ENCODE data around the gene TMEM132D. TPM values are rescaled to one million over a fixed set of nuclear protein-coding genes. Genes with fewer than 3 reads are reported as not detected.

The TMEM132D gene
- total and polyA plus RNA-seq, 5 donors from 2014 or later, result not detected

GRCh38 chr12:129241852-129242251 lies 662.0 kb downstream of the TMEM132D start:
- Mint-ChIP-seq H3K4me3 (no peak overlapping the region), H3K9me3 (peaks cover 1 to 36% (median 6%) of the 10 kb centered on the region in 7 donors), H3K36me3 (no peaks in the 10 kb centered on the region), H3K27ac (no peak overlapping the region), H3K27me3 (no peaks in the 10 kb centered on the region), H3K4me1 (no peaks in the 10 kb centered on the region)
- Histone ChIP-seq H3K36me3 (ENCODE audit: control insufficient read depth, insufficient read depth, low read length) (no peaks in the 10 kb centered on the region), H3K9me3 (ENCODE audit: control insufficient read depth in 2 of 2, low read length in 2 of 2) (no peaks in the 10 kb centered on the region), H3K4me3 (ENCODE audit: low read depth, low read length) (no peak overlapping the region), H3K27me3 (ENCODE audit: control insufficient read depth, insufficient read depth, low read length) (no peaks in the 10 kb centered on the region), H3K4me1 (ENCODE audit: control insufficient read depth, insufficient read depth, low read length, poor library complexity, severe bottlenecking) (no peaks in the 10 kb centered on the region), H3K27ac (ENCODE audit: insufficient read depth, low read length, poor library complexity, severe bottlenecking) (no peak overlapping the region)
- DNase-seq, result no peak
- no peak for ATAC-seq (ENCODE audit: low read depth in 2 of 2)

- Mint-ChIP-seq H3K4me3 (no peak overlapping the region), H3K4me1 (no peaks in the 10 kb centered on the region), H3K27ac (no peak overlapping the region), H3K36me3 (no peaks in the 10 kb centered on the region), H3K27me3 (no peaks in the 10 kb centered on the region), H3K9me3 (peaks cover 1 to 19% (median 5%) of the 10 kb centered on the region in 7 donors)
- no peaks in the 10 kb centered on the region for H3K36me3 ChIP-seq (ENCODE audit: control insufficient read depth, insufficient read depth, low read length)
- ATAC-seq (ENCODE audit: low read depth in 2 of 2) (no peak), DNase-seq (no peak)
- no peaks in the 10 kb centered on the region for H3K9me3 ChIP-seq (ENCODE audit: control insufficient read depth in 2 of 2, low read length in 2 of 2)
- no peaks in the 10 kb centered on the region for H3K27me3 ChIP-seq (ENCODE audit: control insufficient read depth, insufficient read depth, low read length)
- no peak overlapping the region for H3K4me3 ChIP-seq (ENCODE audit: low read depth, low read length)
- H3K27ac ChIP-seq (ENCODE audit: insufficient read depth, low read length, poor library complexity, severe bottlenecking), result no peak overlapping the region
- no peaks in the 10 kb centered on the region for H3K4me1 ChIP-seq (ENCODE audit: control insufficient read depth, insufficient read depth, low read length, poor library complexity, severe bottlenecking)
These were observed 665.9 kb downstream of the TMEM132D start for GRCh38 chr12:129237881-129238280.

- H3K9me3 Mint-ChIP-seq, result peaks cover 0 to 5% (median 2%) of the 10 kb centered on the region in 7 donors
- no peaks in the 10 kb centered on the region for H3K27me3 Mint-ChIP-seq
- no peak for ATAC-seq (ENCODE audit: low read depth in 2 of 2)
- H3K4me3 Mint-ChIP-seq, result no peak overlapping the region
- Histone ChIP-seq H3K27ac (ENCODE audit: insufficient read depth, low read length, poor library complexity, severe bottlenecking) (no peak overlapping the region), H3K4me1 (ENCODE audit: control insufficient read depth, insufficient read depth, low read length, poor library complexity, severe bottlenecking) (no peaks in the 10 kb centered on the region), H3K36me3 (ENCODE audit: control insufficient read depth, insufficient read depth, low read length) (no peaks in the 10 kb centered on the region), H3K4me3 (ENCODE audit: low read depth, low read length) (no peak overlapping the region), H3K27me3 (ENCODE audit: control insufficient read depth, insufficient read depth, low read length) (no peaks in the 10 kb centered on the region), H3K9me3 (ENCODE audit: control insufficient read depth in 2 of 2, low read length in 2 of 2) (no peaks in the 10 kb centered on the region)
- H3K27ac Mint-ChIP-seq, result no peak overlapping the region
- no peaks in the 10 kb centered on the region for H3K36me3 Mint-ChIP-seq
- H3K4me1 Mint-ChIP-seq, result no peaks in the 10 kb centered on the region
- DNase-seq, result no peak
These were observed 669.6 kb downstream of the TMEM132D start for GRCh38 chr12:129234209-129234608.

- H3K27ac Mint-ChIP-seq, result no peak overlapping the region
- H3K4me1 Mint-ChIP-seq, result no peaks in the 10 kb centered on the region
- no peak overlapping the region for H3K27ac ChIP-seq (ENCODE audit: insufficient read depth, low read length, poor library complexity, severe bottlenecking)
- no peaks in the 10 kb centered on the region for H3K9me3 ChIP-seq (ENCODE audit: control insufficient read depth in 2 of 2, low read length in 2 of 2)
- H3K4me3 Mint-ChIP-seq, result no peak overlapping the region
- H3K4me1 ChIP-seq (ENCODE audit: control insufficient read depth, insufficient read depth, low read length, poor library complexity, severe bottlenecking), result no peaks in the 10 kb centered on the region
- DNase-seq (no peak), ATAC-seq (ENCODE audit: low read depth in 2 of 2) (no peak)
- no peaks in the 10 kb centered on the region for H3K36me3 ChIP-seq (ENCODE audit: control insufficient read depth, insufficient read depth, low read length)
- no peaks in the 10 kb centered on the region for H3K27me3 ChIP-seq (ENCODE audit: control insufficient read depth, insufficient read depth, low read length)
- no peaks in the 10 kb centered on the region for H3K27me3 Mint-ChIP-seq
- H3K9me3 Mint-ChIP-seq, result peaks cover 0 to 7% (median 1%) of the 10 kb centered on the region in 7 donors
- H3K36me3 Mint-ChIP-seq, result no peaks in the 10 kb centered on the region
- no peak overlapping the region for H3K4me3 ChIP-seq (ENCODE audit: low read depth, low read length)
These were observed 672.3 kb downstream of the TMEM132D start for GRCh38 chr12:129231491-129231890.

GRCh38 chr12:129230995-129231394 lies 672.8 kb downstream of the TMEM132D start:
- H3K4me3 ChIP-seq (ENCODE audit: low read depth, low read length), result no peak overlapping the region
- no peaks in the 10 kb centered on the region for H3K9me3 ChIP-seq (ENCODE audit: control insufficient read depth in 2 of 2, low read length in 2 of 2)
- Mint-ChIP-seq H3K4me3 (no peak overlapping the region), H3K27ac (no peak overlapping the region), H3K27me3 (no peaks in the 10 kb centered on the region), H3K4me1 (no peaks in the 10 kb centered on the region), H3K9me3 (peaks cover 0 to 7% (median 1%) of the 10 kb centered on the region in 7 donors), H3K36me3 (no peaks in the 10 kb centered on the region)
- H3K36me3 ChIP-seq (ENCODE audit: control insufficient read depth, insufficient read depth, low read length), result no peaks in the 10 kb centered on the region
- H3K27me3 ChIP-seq (ENCODE audit: control insufficient read depth, insufficient read depth, low read length), result no peaks in the 10 kb centered on the region
- ATAC-seq (ENCODE audit: low read depth in 2 of 2), result no peak
- no peaks in the 10 kb centered on the region for H3K4me1 ChIP-seq (ENCODE audit: control insufficient read depth, insufficient read depth, low read length, poor library complexity, severe bottlenecking)
- H3K27ac ChIP-seq (ENCODE audit: insufficient read depth, low read length, poor library complexity, severe bottlenecking), result no peak overlapping the region
- DNase-seq, result no peak

- Mint-ChIP-seq H3K9me3 (peaks cover 0 to 7% (median 1%) of the 10 kb centered on the region in 7 donors), H3K27ac (no peak overlapping the region), H3K4me1 (no peaks in the 10 kb centered on the region), H3K4me3 (no peak overlapping the region), H3K27me3 (no peaks in the 10 kb centered on the region), H3K36me3 (no peaks in the 10 kb centered on the region)
- H3K27me3 ChIP-seq (ENCODE audit: control insufficient read depth, insufficient read depth, low read length), result no peaks in the 10 kb centered on the region
- no peaks in the 10 kb centered on the region for H3K36me3 ChIP-seq (ENCODE audit: control insufficient read depth, insufficient read depth, low read length)
- H3K27ac ChIP-seq (ENCODE audit: insufficient read depth, low read length, poor library complexity, severe bottlenecking), result no peak overlapping the region
- DNase-seq (no peak), ATAC-seq (ENCODE audit: low read depth in 2 of 2) (no peak)
- H3K4me1 ChIP-seq (ENCODE audit: control insufficient read depth, insufficient read depth, low read length, poor library complexity, severe bottlenecking), result no peaks in the 10 kb centered on the region
- H3K4me3 ChIP-seq (ENCODE audit: low read depth, low read length), result no peak overlapping the region
- H3K9me3 ChIP-seq (ENCODE audit: control insufficient read depth in 2 of 2, low read length in 2 of 2), result no peaks in the 10 kb centered on the region
These were observed 677.0 kb downstream of the TMEM132D start for GRCh38 chr12:129226851-129227250.

GRCh38 chr12:129226005-129226404 lies 677.8 kb downstream of the TMEM132D start:
- H3K9me3 Mint-ChIP-seq, result peaks cover 0 to 7% (median 4%) of the 10 kb centered on the region in 7 donors

GRCh38 chr12:129215556-129215955 lies 688.3 kb downstream of the TMEM132D start:
- H3K4me1 ChIP-seq (ENCODE audit: control insufficient read depth, insufficient read depth, low read length, poor library complexity, severe bottlenecking), result no peaks in the 10 kb centered on the region

More at GRCh38 chr12:129226005-129226404, 677.8 kb downstream of the TMEM132D start:
- Mint-ChIP-seq H3K27ac (no peak overlapping the region), H3K27me3 (no peaks in the 10 kb centered on the region), H3K36me3 (no peaks in the 10 kb centered on the region), H3K4me1 (no peaks in the 10 kb centered on the region), H3K4me3 (no peak overlapping the region)
- Histone ChIP-seq H3K27me3 (ENCODE audit: control insufficient read depth, insufficient read depth, low read length) (no peaks in the 10 kb centered on the region), H3K36me3 (ENCODE audit: control insufficient read depth, insufficient read depth, low read length) (no peaks in the 10 kb centered on the region), H3K4me3 (ENCODE audit: low read depth, low read length) (no peak overlapping the region), H3K9me3 (ENCODE audit: control insufficient read depth in 2 of 2, low read length in 2 of 2) (no peaks in the 10 kb centered on the region), H3K4me1 (ENCODE audit: control insufficient read depth, insufficient read depth, low read length, poor library complexity, severe bottlenecking) (no peaks in the 10 kb centered on the region), H3K27ac (ENCODE audit: insufficient read depth, low read length, poor library complexity, severe bottlenecking) (no peak overlapping the region)
- ATAC-seq (ENCODE audit: low read depth in 2 of 2), result no peak
- DNase-seq, result no peak

More at GRCh38 chr12:129215556-129215955, 688.3 kb downstream of the TMEM132D start:
- ATAC-seq (ENCODE audit: low read depth in 2 of 2) (no peak), DNase-seq (no peak)
- Mint-ChIP-seq H3K4me3 (no peak overlapping the region), H3K27me3 (no peaks in the 10 kb centered on the region), H3K36me3 (no peaks in the 10 kb centered on the region), H3K9me3 (peaks cover 0 to 15% (median 7%) of the 10 kb centered on the region in 7 donors), H3K27ac (no peak overlapping the region), H3K4me1 (no peaks in the 10 kb centered on the region)
- Histone ChIP-seq H3K4me3 (ENCODE audit: low read depth, low read length) (no peak overlapping the region), H3K27ac (ENCODE audit: insufficient read depth, low read length, poor library complexity, severe bottlenecking) (no peak overlapping the region), H3K27me3 (ENCODE audit: control insufficient read depth, insufficient read depth, low read length) (no peaks in the 10 kb centered on the region), H3K36me3 (ENCODE audit: control insufficient read depth, insufficient read depth, low read length) (no peaks in the 10 kb centered on the region), H3K9me3 (ENCODE audit: control insufficient read depth in 2 of 2, low read length in 2 of 2) (peaks cover 0 to 3% of the 10 kb centered on the region in 2 experiments)
